Mucosa of gallbladder (tissue), 1 donor: ENCODE measurements around the gene ACTA1. TPM values are rescaled to one million over a fixed set of nuclear protein-coding genes. Genes with fewer than 3 reads are reported as not detected.

Experiments used
- total RNA-seq: library from RNA; stranded (reverse); gene quantifications from one replicate; pipeline ENCODE4 v1.2.1, GENCODE V29; 2021
- donor health status: DM: no; HTN: no; CAD: no.

ACTA1 gene
- total RNA-seq, 1 donor from 2014 or later: 0.17 TPM

Other genes starting within 250 kb of the ACTA1 start
- gene RAB4A, start 163.0 kb downstream of the ACTA1 start, total RNA-seq: 109 TPM
- gene CCSAP, start 91.0 kb downstream of the ACTA1 start, total RNA-seq: 4.6 TPM
- 30.3 TPM for gene NUP133, start 74.2 kb upstream of the ACTA1 start, total RNA-seq
- gene ABCB10, start 124.6 kb upstream of the ACTA1 start, total RNA-seq: 14.9 TPM
- gene TAF5L, start 192.0 kb upstream of the ACTA1 start, total RNA-seq: 21.5 TPM
- 4.8 TPM for gene URB2, start 192.2 kb upstream of the ACTA1 start, total RNA-seq